Astrocyte (in vitro differentiated cells and primary cell): ENCODE data around the gene ZNF407. TPM values are rescaled to one million over a fixed set of nuclear protein-coding genes. Genes with fewer than 3 reads are reported as not detected.

Source experiments
- DNase-seq: peaks from one replicate; pipeline ENCODE4 v3.0.0-alpha.2; 2010; ENCODE audit warnings: low read depth
- FAIRE-seq: peaks from 2 replicates; lab custom pipeline; 2011; peaks lifted over from hg19 to GRCh38; lab: Jason Lieb, UNC
- H2AFZ ChIP-seq: 2 replicates; pipeline ENCODE4 v1.6.0; 2012; ENCODE audit warnings: low read depth, low read length, inconsistent platforms
- H3K27ac ChIP-seq: 2 replicates; pipeline ENCODE4 v1.5.1; 2011; ENCODE audit warnings: low read depth, low read length, inconsistent platforms
- H3K27me3 ChIP-seq: 2 replicates; pipeline ENCODE4 v1.6.0; 2011; ENCODE audit warnings: low read length, inconsistent platforms; ENCODE audit not compliant: insufficient read depth
- H3K36me3 ChIP-seq: 2 replicates; pipeline ENCODE4 v1.5.1; 2011; ENCODE audit warnings: low read length, inconsistent platforms; ENCODE audit not compliant: insufficient read depth
- H3K4me1 ChIP-seq: 2 replicates; pipeline ENCODE4 v1.5.1; 2011; ENCODE audit warnings: low read length, inconsistent platforms; ENCODE audit not compliant: insufficient read depth
- H3K4me2 ChIP-seq: 2 replicates; pipeline ENCODE4 v1.6.0; 2012; ENCODE audit warnings: low read length, inconsistent platforms
- H3K4me3 ChIP-seq: 2 replicates; pipeline ENCODE4 v1.5.1; 2011; ENCODE audit warnings: low read depth, mild to moderate bottlenecking, low read length, inconsistent platforms; ENCODE audit not compliant: insufficient read depth
- H3K79me2 ChIP-seq: 2 replicates; pipeline ENCODE4 v1.6.0; 2012; ENCODE audit warnings: mild to moderate bottlenecking, low read length, inconsistent platforms; ENCODE audit not compliant: insufficient read depth
- H3K9ac ChIP-seq: 2 replicates; pipeline ENCODE4 v1.6.0; 2012; ENCODE audit warnings: mild to moderate bottlenecking, low read length, inconsistent platforms
- H3K9me3 ChIP-seq: 2 replicates; pipeline ENCODE4 v1.5.1; 2012; ENCODE audit warnings: low read depth, mild to moderate bottlenecking, low read length, inconsistent platforms; ENCODE audit not compliant: insufficient read depth
- H4K20me1 ChIP-seq: 2 replicates; pipeline ENCODE4 v1.6.0; 2012; ENCODE audit warnings: low read length, inconsistent platforms; ENCODE audit not compliant: insufficient read depth
- H3K27ac Mint-ChIP-seq: one replicate; pipeline ENCODE4 v1.8.0; 2021; ENCODE audit warnings: mild to moderate bottlenecking, mixed read lengths; ENCODE audit not compliant: unreplicated experiment
- H3K27me3 Mint-ChIP-seq: one replicate; pipeline ENCODE4 v1.8.0; 2021; ENCODE audit warnings: low read depth, mixed read lengths; ENCODE audit not compliant: unreplicated experiment
- H3K36me3 Mint-ChIP-seq: one replicate; pipeline ENCODE4 v1.8.0; 2021; ENCODE audit warnings: low read depth, mixed read lengths; ENCODE audit not compliant: unreplicated experiment
- H3K4me1 Mint-ChIP-seq: one replicate; pipeline ENCODE4 v1.8.0; 2021; ENCODE audit warnings: low read depth, mixed read lengths; ENCODE audit not compliant: unreplicated experiment
- H3K4me3 Mint-ChIP-seq: one replicate; pipeline ENCODE4 v1.8.0; 2021; ENCODE audit warnings: mild to moderate bottlenecking, moderate library complexity, mixed read lengths; ENCODE audit not compliant: unreplicated experiment
- H3K9me3 Mint-ChIP-seq: one replicate; pipeline ENCODE4 v1.8.0; 2021; ENCODE audit warnings: mild to moderate bottlenecking, mixed read lengths; ENCODE audit not compliant: unreplicated experiment
- CTCF ChIP-seq: IDR thresholded peaks from 2 replicates; pipeline ENCODE4 v1.5.1; 2011; ENCODE audit warnings: low read depth, mild to moderate bottlenecking, inconsistent platforms, low read length, moderate library complexity; ENCODE audit not compliant: insufficient read depth
- EZH2 ChIP-seq: IDR thresholded peaks from 2 replicates; pipeline ENCODE4 v1.6.1; 2012; ENCODE audit warnings: mild to moderate bottlenecking, low read length, inconsistent platforms; ENCODE audit not compliant: insufficient read depth
- total RNA-seq: library from RNA; stranded (reverse); gene quantifications from 2 replicates; pipeline ENCODE4 v1.2.1, GENCODE V29; 2021

Gene ZNF407
- total RNA-seq, 1 donor from 2014 or later: 13.8 TPM

GRCh38 chr18:74679006-74679678 lies 81.5 kb downstream of the ZNF407 start:
- DNase-seq (no peak), FAIRE-seq (no peak)
- Mint-ChIP-seq H3K36me3 (peaks cover 16% of the 10 kb centered on the region), H3K4me1 (peaks cover 5% of the 10 kb centered on the region), H3K9me3 (peaks cover 12% of the 10 kb centered on the region), H3K4me3 (no peak overlapping the region), H3K27ac (no peak overlapping the region), H3K27me3 (no peaks in the 10 kb centered on the region)
- Histone ChIP-seq H3K9me3 (no peaks in the 10 kb centered on the region), H3K79me2 (no peaks in the 10 kb centered on the region), H2AFZ (no peak overlapping the region), H3K4me2 (no peak overlapping the region), H3K27ac (no peak overlapping the region), H3K4me1 (no peaks in the 10 kb centered on the region), H3K9ac (no peak overlapping the region), H3K36me3 (peaks cover 2% of the 10 kb centered on the region), H3K4me3 (no peak overlapping the region), H3K27me3 (no peaks in the 10 kb centered on the region), H4K20me1 (peaks cover 8% of the 10 kb centered on the region)
- TF ChIP-seq CTCF: no peak
- TF ChIP-seq EZH2: no peak

GRCh38 chr18:74679679-74680076 lies 82.0 kb downstream of the ZNF407 start:
- Histone ChIP-seq H3K27ac (no peak overlapping the region), H3K4me2 (no peak overlapping the region), H3K4me3 (no peak overlapping the region), H3K4me1 (no peaks in the 10 kb centered on the region), H3K9ac (no peak overlapping the region), H2AFZ (no peak overlapping the region), H3K79me2 (no peaks in the 10 kb centered on the region), H4K20me1 (peaks cover 8% of the 10 kb centered on the region), H3K27me3 (no peaks in the 10 kb centered on the region), H3K9me3 (no peaks in the 10 kb centered on the region), H3K36me3 (peaks cover 2% of the 10 kb centered on the region)
- no peaks in the 10 kb centered on the region for H3K27me3 Mint-ChIP-seq
- TF ChIP-seq EZH2: no peak
- TF ChIP-seq CTCF: no peak
- H3K4me1 Mint-ChIP-seq: peaks cover 5% of the 10 kb centered on the region
- no peak overlapping the region for H3K27ac Mint-ChIP-seq
- H3K9me3 Mint-ChIP-seq: peaks cover 12% of the 10 kb centered on the region
- no peak overlapping the region for H3K4me3 Mint-ChIP-seq
- H3K36me3 Mint-ChIP-seq: peaks cover 16% of the 10 kb centered on the region
- FAIRE-seq (no peak), DNase-seq (no peak)
